ENCODE measurements around the gene NOC3L.

NOC3L gene

GRCh38 chr10:94362360-94363250 is at the start of gene NOC3L:
NOC3L (minus strand) TSS chr10:94362939; CDS start chr10:94362838, 101 bp downstream.
- Histone ChIP-seq H3K27me3 (ENCODE audit: control insufficient read depth, insufficient read depth, low read length) (no peaks in the 10 kb centered on the region), H3K27ac (ENCODE audit: low read depth, low read length) (peak within 1 kb of the TSS; percentile 67), H3K4me1 (ENCODE audit: control insufficient read depth, insufficient read depth, low read length) (peaks cover 5% of the 10 kb centered on the region), H3K36me3 (ENCODE audit: control insufficient read depth, insufficient read depth, low read length) (no peaks in the 10 kb centered on the region), H3K9ac (ENCODE audit: low read length) (peak within 1 kb of the TSS; percentile 26), H3K4me3 (ENCODE audit: low read length) (peak within 1 kb of the TSS; percentile 97)

- Histone ChIP-seq H3K27me3 (ENCODE audit: control insufficient read depth, insufficient read depth, low read length) (no peaks in the 10 kb centered on the region), H3K36me3 (ENCODE audit: control insufficient read depth, insufficient read depth, low read length) (no peaks in the 10 kb centered on the region), H3K4me3 (ENCODE audit: low read length) (no peak overlapping the region), H3K9ac (ENCODE audit: low read length) (no peak overlapping the region), H3K4me1 (ENCODE audit: control insufficient read depth, insufficient read depth, low read length) (peaks cover 3% of the 10 kb centered on the region), H3K27ac (ENCODE audit: low read depth, low read length) (no peak overlapping the region)
Measured at GRCh38 chr10:94412449-94412848, 49.7 kb upstream of the NOC3L start.

- no peak overlapping the region for H3K9ac ChIP-seq (ENCODE audit: low read length)
- no peak overlapping the region for H3K4me3 ChIP-seq (ENCODE audit: low read length)
- peaks cover 3% of the 10 kb centered on the region for H3K4me1 ChIP-seq (ENCODE audit: control insufficient read depth, insufficient read depth, low read length)
- no peaks in the 10 kb centered on the region for H3K27me3 ChIP-seq (ENCODE audit: control insufficient read depth, insufficient read depth, low read length)
- H3K36me3 ChIP-seq (ENCODE audit: control insufficient read depth, insufficient read depth, low read length): no peaks in the 10 kb centered on the region
- H3K27ac ChIP-seq (ENCODE audit: low read depth, low read length): no peak overlapping the region
Measured at GRCh38 chr10:94411304-94411703, 48.6 kb upstream of the NOC3L start.

- no peak overlapping the region for H3K27ac ChIP-seq (ENCODE audit: low read depth, low read length)
- no peak overlapping the region for H3K4me3 ChIP-seq (ENCODE audit: low read length)
- no peak overlapping the region for H3K9ac ChIP-seq (ENCODE audit: low read length)
- H3K27me3 ChIP-seq (ENCODE audit: control insufficient read depth, insufficient read depth, low read length): no peaks in the 10 kb centered on the region
- H3K36me3 ChIP-seq (ENCODE audit: control insufficient read depth, insufficient read depth, low read length): no peaks in the 10 kb centered on the region
- peaks cover 3% of the 10 kb centered on the region for H3K4me1 ChIP-seq (ENCODE audit: control insufficient read depth, insufficient read depth, low read length)
Measured at GRCh38 chr10:94409021-94409657, 46.4 kb upstream of the NOC3L start.

- Histone ChIP-seq H3K4me3 (ENCODE audit: low read length) (no peak overlapping the region), H3K9ac (ENCODE audit: low read length) (no peak overlapping the region), H3K27ac (ENCODE audit: low read depth, low read length) (no peak overlapping the region), H3K4me1 (ENCODE audit: control insufficient read depth, insufficient read depth, low read length) (peaks cover 1% of the 10 kb centered on the region), H3K27me3 (ENCODE audit: control insufficient read depth, insufficient read depth, low read length) (no peaks in the 10 kb centered on the region), H3K36me3 (ENCODE audit: control insufficient read depth, insufficient read depth, low read length) (no peaks in the 10 kb centered on the region)
Measured at GRCh38 chr10:94407668-94408067, 44.9 kb upstream of the NOC3L start.

GRCh38 chr10:94405406-94405805 is 42.7 kb upstream of the NOC3L start:
- Histone ChIP-seq H3K4me1 (ENCODE audit: control insufficient read depth, insufficient read depth, low read length) (no peaks in the 10 kb centered on the region), H3K4me3 (ENCODE audit: low read length) (no peak overlapping the region), H3K27ac (ENCODE audit: low read depth, low read length) (no peak overlapping the region), H3K27me3 (ENCODE audit: control insufficient read depth, insufficient read depth, low read length) (no peaks in the 10 kb centered on the region), H3K9ac (ENCODE audit: low read length) (no peak overlapping the region), H3K36me3 (ENCODE audit: control insufficient read depth, insufficient read depth, low read length) (no peaks in the 10 kb centered on the region)

- Histone ChIP-seq H3K4me1 (ENCODE audit: control insufficient read depth, insufficient read depth, low read length) (no peaks in the 10 kb centered on the region), H3K27ac (ENCODE audit: low read depth, low read length) (peak overlapping the region; percentile 72), H3K4me3 (ENCODE audit: low read length) (peak overlapping the region; percentile 80), H3K36me3 (ENCODE audit: control insufficient read depth, insufficient read depth, low read length) (no peaks in the 10 kb centered on the region), H3K27me3 (ENCODE audit: control insufficient read depth, insufficient read depth, low read length) (no peaks in the 10 kb centered on the region), H3K9ac (ENCODE audit: low read length) (peak overlapping the region; percentile 60)
Measured at GRCh38 chr10:94403380-94404213, 40.9 kb upstream of the NOC3L start.

GRCh38 chr10:94402843-94403379 is 40.2 kb upstream of the NOC3L start:
- H3K9ac ChIP-seq (ENCODE audit: low read length): peak overlapping the region; percentile 60
- H3K4me1 ChIP-seq (ENCODE audit: control insufficient read depth, insufficient read depth, low read length): no peaks in the 10 kb centered on the region
- H3K4me3 ChIP-seq (ENCODE audit: low read length): peak overlapping the region; percentile 80
- no peaks in the 10 kb centered on the region for H3K27me3 ChIP-seq (ENCODE audit: control insufficient read depth, insufficient read depth, low read length)
- H3K27ac ChIP-seq (ENCODE audit: low read depth, low read length): peak overlapping the region; percentile 72
- H3K36me3 ChIP-seq (ENCODE audit: control insufficient read depth, insufficient read depth, low read length): no peaks in the 10 kb centered on the region

GRCh38 chr10:94402204-94402842 is 39.6 kb upstream of the NOC3L start, which contains the start of gene TBC1D12:
TBC1D12 (plus strand) TSS chr10:94402541; CDS start chr10:94402614, 73 bp downstream.
- Histone ChIP-seq H3K27me3 (ENCODE audit: control insufficient read depth, insufficient read depth, low read length) (no peaks in the 10 kb centered on the region), H3K9ac (ENCODE audit: low read length) (peak within 1 kb of the TSS; percentile 60), H3K4me3 (ENCODE audit: low read length) (peak within 1 kb of the TSS; percentile 80), H3K4me1 (ENCODE audit: control insufficient read depth, insufficient read depth, low read length) (no peaks in the 10 kb centered on the region), H3K36me3 (ENCODE audit: control insufficient read depth, insufficient read depth, low read length) (no peaks in the 10 kb centered on the region), H3K27ac (ENCODE audit: low read depth, low read length) (peak within 1 kb of the TSS; percentile 72)

GRCh38 chr10:94398762-94399161 is 36.0 kb upstream of the NOC3L start:
- Histone ChIP-seq H3K36me3 (ENCODE audit: control insufficient read depth, insufficient read depth, low read length) (no peaks in the 10 kb centered on the region), H3K9ac (ENCODE audit: low read length) (no peak overlapping the region), H3K4me3 (ENCODE audit: low read length) (no peak overlapping the region), H3K27ac (ENCODE audit: low read depth, low read length) (no peak overlapping the region), H3K4me1 (ENCODE audit: control insufficient read depth, insufficient read depth, low read length) (no peaks in the 10 kb centered on the region), H3K27me3 (ENCODE audit: control insufficient read depth, insufficient read depth, low read length) (no peaks in the 10 kb centered on the region)

GRCh38 chr10:94397549-94398370 is 35.0 kb upstream of the NOC3L start:
- Histone ChIP-seq H3K4me3 (ENCODE audit: low read length) (no peak overlapping the region), H3K36me3 (ENCODE audit: control insufficient read depth, insufficient read depth, low read length) (no peaks in the 10 kb centered on the region), H3K27ac (ENCODE audit: low read depth, low read length) (no peak overlapping the region), H3K4me1 (ENCODE audit: control insufficient read depth, insufficient read depth, low read length) (no peaks in the 10 kb centered on the region), H3K9ac (ENCODE audit: low read length) (no peak overlapping the region), H3K27me3 (ENCODE audit: control insufficient read depth, insufficient read depth, low read length) (no peaks in the 10 kb centered on the region)
